DND-41 (cell line): Measurements from ENCODE around the gene TLE1.

ENCODE experiments used
- ATAC-seq: fragments of 200-7000 bp; cut with Tn5 transposase; 3 replicates; pipeline ENCODE4 v1.9.1; 2021; ENCODE audit warnings: low read depth; ENCODE audit not compliant: insufficient read depth
- DNase-seq: peaks from one replicate; pipeline ENCODE4 v3.0.0-alpha.2; 2020
- H2AFZ ChIP-seq: 2 replicates; pipeline ENCODE4 v1.6.0; 2012; ENCODE audit warnings: low read depth, low read length
- H3K27ac ChIP-seq: 2 replicates; pipeline ENCODE4 v1.5.1; 2012; ENCODE audit warnings: low read length, inconsistent platforms
- H3K27me3 ChIP-seq: fragments of 200-600 bp; sonication (generic); 2 replicates; pipeline ENCODE4 v1.6.0; 2012; ENCODE audit warnings: low read length, mild to moderate bottlenecking, inconsistent platforms; ENCODE audit not compliant: insufficient read depth, poor library complexity
- H3K36me3 ChIP-seq: 2 replicates; pipeline ENCODE4 v1.5.1; 2012; ENCODE audit warnings: low read length, inconsistent platforms; ENCODE audit not compliant: insufficient read depth
- H3K4me1 ChIP-seq: 2 replicates; pipeline ENCODE4 v1.5.1; 2012; ENCODE audit warnings: mild to moderate bottlenecking, low read length; ENCODE audit not compliant: insufficient read depth
- H3K4me2 ChIP-seq: 2 replicates; pipeline ENCODE4 v1.6.0; 2012; ENCODE audit warnings: mild to moderate bottlenecking, moderate library complexity, low read length, inconsistent platforms; ENCODE audit not compliant: insufficient read depth
- H3K4me3 ChIP-seq, 2 experiments: fragments of 200-600 bp in 1 of 2; shearing (Covaris generic) in 1 of 2; 2 replicates each; pipeline ENCODE4 v1.5.1; 2012 to 2016; ENCODE audit warnings: inconsistent platforms in 2 of 2, low read length in 2 of 2, mild to moderate bottlenecking in 2 of 2, low read depth in 1 of 2, moderate library complexity in 1 of 2
- H3K79me2 ChIP-seq: 2 replicates; pipeline ENCODE4 v1.6.0; 2012; ENCODE audit warnings: low read length, inconsistent platforms; ENCODE audit not compliant: insufficient read depth
- H3K9ac ChIP-seq: 2 replicates; pipeline ENCODE4 v1.6.0; 2012; ENCODE audit warnings: low read depth, mild to moderate bottlenecking, inconsistent platforms, low read length, moderate library complexity
- H3K9me3 ChIP-seq: 2 replicates; pipeline ENCODE4 v1.5.1; 2012; ENCODE audit warnings: low read length, moderate library complexity, mild to moderate bottlenecking, inconsistent platforms; ENCODE audit not compliant: insufficient read depth, severe bottlenecking
- H4K20me1 ChIP-seq: 2 replicates; pipeline ENCODE4 v1.6.0; 2012; ENCODE audit warnings: low read length; ENCODE audit not compliant: insufficient read depth
- EZH2 ChIP-seq: IDR thresholded peaks from 3 replicates; pipeline ENCODE4 v1.6.1; 2012; ENCODE audit warnings: borderline replicate concordance, low read depth, mild to moderate bottlenecking, moderate library complexity, low read length, inconsistent platforms; ENCODE audit not compliant: severe bottlenecking
- TF ChIP-seq, protein P1 (sequence below): IDR thresholded peaks from 2 replicates; pipeline ENCODE4 v1.5.1; 2012; ENCODE audit warnings: borderline replicate concordance, low read length, moderate library complexity, mild to moderate bottlenecking; ENCODE audit not compliant: poor library complexity, severe bottlenecking; ENCODE audit errors: extremely low read depth

The TLE1 gene

DNA sequence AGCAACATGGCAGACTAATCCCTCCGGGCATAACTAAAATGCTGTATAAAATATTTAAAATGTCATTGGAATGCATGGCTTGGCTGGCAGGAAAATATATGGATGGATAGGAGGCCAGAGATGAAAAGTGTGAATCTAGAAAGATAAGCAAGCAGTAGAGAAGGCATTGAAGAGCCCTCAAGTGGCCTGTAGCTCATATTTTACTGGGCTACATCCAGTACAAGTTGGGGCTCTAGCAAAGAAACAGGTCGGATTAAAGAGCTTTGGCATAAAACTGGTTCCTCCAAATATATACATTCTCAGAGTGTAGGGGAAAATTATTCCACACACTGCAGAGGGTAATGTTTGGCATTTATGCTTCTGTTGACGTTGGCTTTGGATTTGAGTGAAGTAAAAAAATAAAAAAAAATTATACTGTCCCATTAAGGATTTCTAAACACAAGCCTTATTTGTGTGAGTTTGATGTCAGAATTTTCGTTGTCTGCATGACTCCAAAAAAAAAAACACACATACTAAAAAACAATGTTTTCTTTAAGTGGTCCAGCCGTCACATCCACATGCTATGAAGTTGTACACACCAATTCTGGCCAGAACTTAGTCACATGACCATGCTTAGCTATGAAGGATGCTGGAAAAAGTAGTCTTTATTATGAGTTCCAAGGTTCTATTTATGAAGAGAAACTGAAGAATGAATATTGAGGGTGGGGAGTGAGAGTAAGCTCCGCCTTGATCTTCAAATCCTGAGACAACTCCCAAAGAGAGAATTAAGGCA is 147.0 kb downstream of the TLE1 start:
- Histone ChIP-seq H3K9me3 (no peaks in the 10 kb centered on the region), H2AFZ (no peak overlapping the region), H3K36me3 (no peaks in the 10 kb centered on the region), H3K27ac (no peak overlapping the region), H3K4me1 (no peaks in the 10 kb centered on the region), H3K4me2 (no peak overlapping the region), H3K79me2 (no peaks in the 10 kb centered on the region), H3K4me3 (no peak overlapping the region), H4K20me1 (no peaks in the 10 kb centered on the region), H3K27me3 (no peaks in the 10 kb centered on the region), H3K9ac (no peak overlapping the region)
- no peak for ATAC-seq
- TF ChIP-seq, protein P1, sequence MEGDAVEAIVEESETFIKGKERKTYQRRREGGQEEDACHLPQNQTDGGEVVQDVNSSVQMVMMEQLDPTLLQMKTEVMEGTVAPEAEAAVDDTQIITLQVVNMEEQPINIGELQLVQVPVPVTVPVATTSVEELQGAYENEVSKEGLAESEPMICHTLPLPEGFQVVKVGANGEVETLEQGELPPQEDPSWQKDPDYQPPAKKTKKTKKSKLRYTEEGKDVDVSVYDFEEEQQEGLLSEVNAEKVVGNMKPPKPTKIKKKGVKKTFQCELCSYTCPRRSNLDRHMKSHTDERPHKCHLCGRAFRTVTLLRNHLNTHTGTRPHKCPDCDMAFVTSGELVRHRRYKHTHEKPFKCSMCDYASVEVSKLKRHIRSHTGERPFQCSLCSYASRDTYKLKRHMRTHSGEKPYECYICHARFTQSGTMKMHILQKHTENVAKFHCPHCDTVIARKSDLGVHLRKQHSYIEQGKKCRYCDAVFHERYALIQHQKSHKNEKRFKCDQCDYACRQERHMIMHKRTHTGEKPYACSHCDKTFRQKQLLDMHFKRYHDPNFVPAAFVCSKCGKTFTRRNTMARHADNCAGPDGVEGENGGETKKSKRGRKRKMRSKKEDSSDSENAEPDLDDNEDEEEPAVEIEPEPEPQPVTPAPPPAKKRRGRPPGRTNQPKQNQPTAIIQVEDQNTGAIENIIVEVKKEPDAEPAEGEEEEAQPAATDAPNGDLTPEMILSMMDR = no peak
- TF ChIP-seq EZH2 = no peak
- DNase-seq = no peak

DNA sequence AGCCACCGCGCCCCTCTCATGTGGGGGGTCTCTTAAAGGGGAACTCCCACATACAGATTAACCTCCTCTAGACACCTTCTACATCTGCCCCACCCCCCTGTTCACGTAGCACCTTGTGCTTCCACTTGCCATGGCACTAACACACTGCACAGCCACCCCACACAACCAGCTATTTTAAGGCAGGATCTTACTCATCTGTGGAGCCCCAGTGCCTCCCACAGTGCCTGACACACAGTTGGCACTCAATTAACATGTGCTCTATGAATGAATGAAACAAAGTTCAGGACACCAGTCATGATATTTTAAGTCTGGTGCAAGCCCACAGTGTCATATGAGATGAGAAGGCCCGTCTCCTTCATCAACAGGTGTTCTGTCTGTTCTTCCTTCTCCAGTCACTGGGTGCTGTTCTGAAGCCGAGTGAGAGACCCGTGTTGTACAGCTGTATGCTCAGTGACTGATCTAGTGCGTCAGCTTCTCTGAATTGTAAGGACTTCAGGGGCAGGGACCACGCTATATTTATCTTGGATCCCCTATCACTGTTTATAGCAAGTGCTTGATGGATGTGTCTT is 149.1 kb downstream of the TLE1 start:
- no peak for ATAC-seq
- Histone ChIP-seq H3K27me3 (no peaks in the 10 kb centered on the region), H3K79me2 (no peaks in the 10 kb centered on the region), H3K36me3 (no peaks in the 10 kb centered on the region), H3K9ac (no peak overlapping the region), H3K4me3 (no peak overlapping the region), H2AFZ (no peak overlapping the region), H4K20me1 (no peaks in the 10 kb centered on the region), H3K9me3 (no peaks in the 10 kb centered on the region), H3K4me1 (no peaks in the 10 kb centered on the region), H3K27ac (no peak overlapping the region), H3K4me2 (no peak overlapping the region)
- no peak for TF ChIP-seq EZH2
- TF ChIP-seq, protein P1 = no peak
- DNase-seq = no peak

DNA sequence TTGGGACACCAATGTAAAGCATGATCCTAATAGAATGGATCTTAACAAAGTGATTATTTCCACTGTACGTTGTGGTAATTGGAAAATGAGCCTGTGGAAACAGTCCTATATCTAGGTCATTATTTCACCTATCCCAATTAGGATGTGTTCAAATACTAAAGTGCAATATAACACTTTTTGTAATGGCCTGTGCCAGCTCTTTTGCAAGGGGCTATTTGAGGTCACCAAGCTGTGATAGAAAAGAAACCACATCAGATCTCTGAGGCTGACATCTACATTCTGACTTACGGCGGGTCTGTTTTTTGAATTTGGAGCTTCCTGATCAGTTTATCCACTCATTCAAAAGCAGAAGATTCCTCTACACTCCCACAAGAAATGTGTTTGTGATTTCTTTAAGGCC is 150.0 kb downstream of the TLE1 start:
- H2AFZ ChIP-seq = no peak overlapping the region
- H3K27me3 ChIP-seq = no peaks in the 10 kb centered on the region
- no peak overlapping the region for H3K4me2 ChIP-seq
- ATAC-seq = no peak
- no peaks in the 10 kb centered on the region for H4K20me1 ChIP-seq
- H3K36me3 ChIP-seq = no peaks in the 10 kb centered on the region
- H3K9me3 ChIP-seq = no peaks in the 10 kb centered on the region
- no peak overlapping the region for H3K9ac ChIP-seq
- H3K4me3 ChIP-seq = no peak overlapping the region
- no peak for DNase-seq
- no peaks in the 10 kb centered on the region for H3K79me2 ChIP-seq
- H3K27ac ChIP-seq = no peak overlapping the region
- no peaks in the 10 kb centered on the region for H3K4me1 ChIP-seq
- no peak for TF ChIP-seq EZH2
- TF ChIP-seq, protein P1 = no peak
